ENCODE data around the gene PTPRN2.

PTPRN2 gene

GRCh38 chr7:157548691-157549303, 1038.8 kb downstream of the PTPRN2 start:
- no peak for DNase-seq (ENCODE audit: low read depth)

GRCh38 chr7:157547611-157548010, 1040.0 kb downstream of the PTPRN2 start:
- no peak for DNase-seq (ENCODE audit: low read depth)

GRCh38 chr7:157547102-157547501, 1040.5 kb downstream of the PTPRN2 start:
- DNase-seq (ENCODE audit: low read depth): no peak

- DNase-seq (ENCODE audit: low read depth): no peak
Measured at GRCh38 chr7:157545681-157546060, 1042.0 kb downstream of the PTPRN2 start.

GRCh38 chr7:157544980-157545680, 1042.5 kb downstream of the PTPRN2 start:
- no peak for DNase-seq (ENCODE audit: low read depth)

GRCh38 chr7:157544226-157544625, 1043.4 kb downstream of the PTPRN2 start:
- no peak for DNase-seq (ENCODE audit: low read depth)

GRCh38 chr7:157543791-157544190, 1043.8 kb downstream of the PTPRN2 start:
- no peak for DNase-seq (ENCODE audit: low read depth)

GRCh38 chr7:157543276-157543675, 1044.3 kb downstream of the PTPRN2 start:
- DNase-seq (ENCODE audit: low read depth): no peak

GRCh38 chr7:157542068-157543021, 1045.3 kb downstream of the PTPRN2 start:
- DNase-seq (ENCODE audit: low read depth): no peak

GRCh38 chr7:157541295-157542067, 1046.1 kb downstream of the PTPRN2 start:
- DNase-seq (ENCODE audit: low read depth): no peak

GRCh38 chr7:157540606-157541294, 1046.9 kb downstream of the PTPRN2 start:
- no peak for DNase-seq (ENCODE audit: low read depth)

- DNase-seq (ENCODE audit: low read depth): no peak
Measured at GRCh38 chr7:157540020-157540419, 1047.6 kb downstream of the PTPRN2 start.

GRCh38 chr7:157539521-157539920, 1048.1 kb downstream of the PTPRN2 start:
- no peak for DNase-seq (ENCODE audit: low read depth)

GRCh38 chr7:157538735-157539134, 1048.9 kb downstream of the PTPRN2 start:
- DNase-seq (ENCODE audit: low read depth): no peak

- DNase-seq (ENCODE audit: low read depth): no peak
Measured at GRCh38 chr7:157538321-157538720, 1049.3 kb downstream of the PTPRN2 start.

- no peak for DNase-seq (ENCODE audit: low read depth)
Measured at GRCh38 chr7:157537056-157537455, 1050.6 kb downstream of the PTPRN2 start.

- DNase-seq (ENCODE audit: low read depth): no peak
Measured at GRCh38 chr7:157532068-157532467, 1055.6 kb downstream of the PTPRN2 start.

- DNase-seq (ENCODE audit: low read depth): no peak
Measured at GRCh38 chr7:157529768-157530560, 1057.7 kb downstream of the PTPRN2 start.

- no peak for DNase-seq (ENCODE audit: low read depth)
Measured at GRCh38 chr7:157528785-157529341, 1058.8 kb downstream of the PTPRN2 start.

GRCh38 chr7:157527686-157528085, 1059.9 kb downstream of the PTPRN2 start:
- no peak for DNase-seq (ENCODE audit: low read depth)
